ENCODE results near the gene TYK2.
A peak's percentile ranks its signal among the peaks of the same experiment; 100 is the strongest.
"Not testable (repeated sequence)": the region's sequence is repeated elsewhere in the genome, so short reads cannot be mapped to it uniquely, and the experiment has no call there.

Gene TYK2

GRCh38 chr19:10344780-10345179 lies 35.6 kb downstream of the TYK2 start:
- Histone ChIP-seq H3K4me3 (ENCODE audit: low read depth in 1 of 2, low read length in 2 of 2) (no peak overlapping the region), H3K27ac (ENCODE audit: low read length) (no peak overlapping the region), H3K36me3 (ENCODE audit: control insufficient read depth in 1 of 2, insufficient read depth in 2 of 2, low read length in 2 of 2) (peaks cover 0 to 2% of the 10 kb centered on the region in 2 donors), H3K9me3 (ENCODE audit: control insufficient read depth in 1 of 2, low read length in 2 of 2) (no peaks in the 10 kb centered on the region), H3K4me1 (ENCODE audit: control insufficient read depth in 1 of 2, insufficient read depth in 2 of 2, low read length in 2 of 2) (no peaks in the 10 kb centered on the region), H3K27me3 (ENCODE audit: low read depth, low read length) (no peaks in the 10 kb centered on the region)

GRCh38 chr19:10343495-10343894 lies 36.9 kb downstream of the TYK2 start:
- Histone ChIP-seq H3K27ac (ENCODE audit: low read length) (no peak overlapping the region), H3K4me1 (ENCODE audit: control insufficient read depth in 1 of 2, insufficient read depth in 2 of 2, low read length in 2 of 2) (no peaks in the 10 kb centered on the region), H3K27me3 (ENCODE audit: low read depth, low read length) (no peaks in the 10 kb centered on the region), H3K36me3 (ENCODE audit: control insufficient read depth in 1 of 2, insufficient read depth in 2 of 2, low read length in 2 of 2) (no peaks in the 10 kb centered on the region), H3K4me3 (ENCODE audit: low read depth in 1 of 2, low read length in 2 of 2) (no peak overlapping the region), H3K9me3 (ENCODE audit: control insufficient read depth in 1 of 2, low read length in 2 of 2) (no peaks in the 10 kb centered on the region)

- Histone ChIP-seq H3K9me3 (ENCODE audit: control insufficient read depth in 1 of 2, low read length in 2 of 2) (no peaks in the 10 kb centered on the region), H3K4me1 (ENCODE audit: control insufficient read depth in 1 of 2, insufficient read depth in 2 of 2, low read length in 2 of 2) (peaks cover 0 to under 1% of the 10 kb centered on the region in 2 donors), H3K27ac (ENCODE audit: low read length) (no peak overlapping the region)
These were observed 40.4 kb downstream of the TYK2 start for GRCh38 chr19:10339977-10340376.

GRCh38 chr19:10339380-10339960 lies 40.9 kb downstream of the TYK2 start, which contains the start of gene ICAM3:
TSS of gene ICAM3 (minus strand) at chr19:10339624. CDS start at chr19:10339614, 10 bp downstream.
- H3K27me3 ChIP-seq (ENCODE audit: low read depth, low read length) = no peaks in the 10 kb centered on the region
- H3K36me3 ChIP-seq (ENCODE audit: control insufficient read depth in 1 of 2, insufficient read depth in 2 of 2, low read length in 2 of 2) = no peaks in the 10 kb centered on the region
- H3K4me1 ChIP-seq (ENCODE audit: control insufficient read depth in 1 of 2, insufficient read depth in 2 of 2, low read length in 2 of 2) = peaks cover 0 to 5% of the 10 kb centered on the region in 2 donors
- H3K27ac ChIP-seq (ENCODE audit: low read length) = no peak within 1 kb of the TSS
- no peaks in the 10 kb centered on the region for H3K9me3 ChIP-seq (ENCODE audit: control insufficient read depth in 1 of 2, low read length in 2 of 2)
- peak within 1 kb of the TSS; percentile 18 to 19 for H3K4me3 ChIP-seq (ENCODE audit: low read depth in 1 of 2, low read length in 2 of 2)

More at GRCh38 chr19:10339977-10340376, 40.4 kb downstream of the TYK2 start:
- no peaks in the 10 kb centered on the region for H3K27me3 ChIP-seq (ENCODE audit: low read depth, low read length)
- no peak overlapping the region for H3K4me3 ChIP-seq (ENCODE audit: low read depth in 1 of 2, low read length in 2 of 2)
- no peaks in the 10 kb centered on the region for H3K36me3 ChIP-seq (ENCODE audit: control insufficient read depth in 1 of 2, insufficient read depth in 2 of 2, low read length in 2 of 2)

GRCh38 chr19:10338940-10339339 lies 41.4 kb downstream of the TYK2 start:
- no peak overlapping the region for H3K27ac ChIP-seq (ENCODE audit: low read length)
- H3K4me1 ChIP-seq (ENCODE audit: control insufficient read depth in 1 of 2, insufficient read depth in 2 of 2, low read length in 2 of 2) = peaks cover 0 to 11% of the 10 kb centered on the region in 2 donors
- H3K27me3 ChIP-seq (ENCODE audit: low read depth, low read length) = no peaks in the 10 kb centered on the region
- no peaks in the 10 kb centered on the region for H3K36me3 ChIP-seq (ENCODE audit: control insufficient read depth in 1 of 2, insufficient read depth in 2 of 2, low read length in 2 of 2)
- no peaks in the 10 kb centered on the region for H3K9me3 ChIP-seq (ENCODE audit: control insufficient read depth in 1 of 2, low read length in 2 of 2)
- peak overlapping the region; percentile 18 to 19 for H3K4me3 ChIP-seq (ENCODE audit: low read depth in 1 of 2, low read length in 2 of 2)

GRCh38 chr19:10336725-10337124 lies 43.6 kb downstream of the TYK2 start:
- not testable (repeated sequence) for H3K4me3 ChIP-seq (ENCODE audit: low read depth in 1 of 2, low read length in 2 of 2); H3K27ac ChIP-seq (ENCODE audit: low read length); H3K9me3 ChIP-seq (ENCODE audit: control insufficient read depth in 1 of 2, low read length in 2 of 2); H3K27me3 ChIP-seq (ENCODE audit: low read depth, low read length); H3K36me3 ChIP-seq (ENCODE audit: control insufficient read depth in 1 of 2, insufficient read depth in 2 of 2, low read length in 2 of 2)
- peaks cover 3 to 26% of the 10 kb centered on the region in 2 donors for H3K4me1 ChIP-seq (ENCODE audit: control insufficient read depth in 1 of 2, insufficient read depth in 2 of 2, low read length in 2 of 2)

- H3K4me1 ChIP-seq (ENCODE audit: control insufficient read depth in 1 of 2, insufficient read depth in 2 of 2, low read length in 2 of 2) = peaks cover 3 to 29% of the 10 kb centered on the region in 2 donors
- peak overlapping the region in 1 of 2 donors; percentile 83 for H3K4me3 ChIP-seq (ENCODE audit: low read depth in 1 of 2, low read length in 2 of 2)
- no peaks in the 10 kb centered on the region for H3K9me3 ChIP-seq (ENCODE audit: control insufficient read depth in 1 of 2, low read length in 2 of 2)
- H3K27ac ChIP-seq (ENCODE audit: low read length) = no peak overlapping the region
- peaks cover 0 to 5% of the 10 kb centered on the region in 2 donors for H3K36me3 ChIP-seq (ENCODE audit: control insufficient read depth in 1 of 2, insufficient read depth in 2 of 2, low read length in 2 of 2)
- no peaks in the 10 kb centered on the region for H3K27me3 ChIP-seq (ENCODE audit: low read depth, low read length)
These were observed 44.9 kb downstream of the TYK2 start for GRCh38 chr19:10335352-10335985.

- Histone ChIP-seq H3K9me3 (ENCODE audit: control insufficient read depth in 1 of 2, low read length in 2 of 2) (no peaks in the 10 kb centered on the region), H3K27me3 (ENCODE audit: low read depth, low read length) (no peaks in the 10 kb centered on the region), H3K4me3 (ENCODE audit: low read depth in 1 of 2, low read length in 2 of 2) (peak overlapping the region; percentile 74 to 83), H3K36me3 (ENCODE audit: control insufficient read depth in 1 of 2, insufficient read depth in 2 of 2, low read length in 2 of 2) (peaks cover 0 to 12% of the 10 kb centered on the region in 2 donors), H3K27ac (ENCODE audit: low read length) (no peak overlapping the region), H3K4me1 (ENCODE audit: control insufficient read depth in 1 of 2, insufficient read depth in 2 of 2, low read length in 2 of 2) (peaks cover 3 to 29% of the 10 kb centered on the region in 2 donors)
These were observed 45.6 kb downstream of the TYK2 start for GRCh38 chr19:10334588-10335351.

- Histone ChIP-seq H3K36me3 (ENCODE audit: control insufficient read depth in 1 of 2, insufficient read depth in 2 of 2, low read length in 2 of 2) (peaks cover 6 to 20% of the 10 kb centered on the region in 2 donors), H3K4me1 (ENCODE audit: control insufficient read depth in 1 of 2, insufficient read depth in 2 of 2, low read length in 2 of 2) (peaks cover 3 to 29% of the 10 kb centered on the region in 2 donors), H3K27ac (ENCODE audit: low read length) (no peak overlapping the region), H3K4me3 (ENCODE audit: low read depth in 1 of 2, low read length in 2 of 2) (peak overlapping the region; percentile 74 to 83), H3K27me3 (ENCODE audit: low read depth, low read length) (no peaks in the 10 kb centered on the region), H3K9me3 (ENCODE audit: control insufficient read depth in 1 of 2, low read length in 2 of 2) (no peaks in the 10 kb centered on the region)
These were observed 46.4 kb downstream of the TYK2 start for GRCh38 chr19:10333758-10334587.

GRCh38 chr19:10332965-10333757 lies 47.2 kb downstream of the TYK2 start, which contains the start of gene RAVER1:
TSS of gene RAVER1 (minus strand) at chr19:10333529. CDS start at chr19:10333507, 22 bp downstream.
- no peaks in the 10 kb centered on the region for H3K27me3 ChIP-seq (ENCODE audit: low read depth, low read length)
- H3K4me3 ChIP-seq (ENCODE audit: low read depth in 1 of 2, low read length in 2 of 2) = peak within 1 kb of the TSS; percentile 83 to 86
- peaks cover 3 to 29% of the 10 kb centered on the region in 2 donors for H3K4me1 ChIP-seq (ENCODE audit: control insufficient read depth in 1 of 2, insufficient read depth in 2 of 2, low read length in 2 of 2)
- H3K27ac ChIP-seq (ENCODE audit: low read length) = peak within 1 kb of the TSS; percentile 77
- no peaks in the 10 kb centered on the region for H3K9me3 ChIP-seq (ENCODE audit: control insufficient read depth in 1 of 2, low read length in 2 of 2)
- H3K36me3 ChIP-seq (ENCODE audit: control insufficient read depth in 1 of 2, insufficient read depth in 2 of 2, low read length in 2 of 2) = peaks cover 6 to 28% of the 10 kb centered on the region in 2 donors

Measured in muscle layer of duodenum (tissue), 2 donors.